ENCODE results near the gene DUSP16.

Gene DUSP16

GRCh38 chr12:12499909-12500604, 62.6 kb downstream of the DUSP16 start:
- in situ Hi-C loops (cut with HindIII; ENCODE audit: low pct_ligation_motif_present, low sequenced_read_pairs): no loop called here
- H3K27ac ChIP-seq: no peak overlapping the region
- H3K36me3 ChIP-seq (replicated peaks): no peaks in the 10 kb centered on the region
- no peak overlapping the region for H3K4me3 ChIP-seq (ENCODE audit: low read depth, low read length)
- no peaks in the 10 kb centered on the region for H3K27me3 ChIP-seq (replicated peaks)
- no peak for DNase-seq
- no peak for TF ChIP-seq CTCF (IDR thresholded peaks at IDR 0.05; ENCODE audit: low read depth, low read length, missing control alignments)

- H3K27me3 ChIP-seq (replicated peaks): no peaks in the 10 kb centered on the region
- no peaks in the 10 kb centered on the region for H3K36me3 ChIP-seq (replicated peaks)
- in situ Hi-C loops (cut with HindIII; ENCODE audit: low pct_ligation_motif_present, low sequenced_read_pairs): no loop called here
- no peak overlapping the region for H3K27ac ChIP-seq
- no peak overlapping the region for H3K4me3 ChIP-seq (ENCODE audit: low read depth, low read length)
- no peak for TF ChIP-seq CTCF (IDR thresholded peaks at IDR 0.05; ENCODE audit: low read depth, low read length, missing control alignments)
- no peak for DNase-seq
Measured at GRCh38 chr12:12498210-12498609, 64.5 kb downstream of the DUSP16 start.

GRCh38 chr12:12495536-12495935, 67.1 kb downstream of the DUSP16 start:
- no peak overlapping the region for H3K27ac ChIP-seq
- H3K4me3 ChIP-seq (ENCODE audit: low read depth, low read length): no peak overlapping the region
- no peak for DNase-seq
- H3K36me3 ChIP-seq (replicated peaks): no peaks in the 10 kb centered on the region
- no peaks in the 10 kb centered on the region for H3K27me3 ChIP-seq (replicated peaks)
- in situ Hi-C loops (cut with HindIII; ENCODE audit: low pct_ligation_motif_present, low sequenced_read_pairs): no loop called here
- TF ChIP-seq CTCF (IDR thresholded peaks at IDR 0.05; ENCODE audit: low read depth, low read length, missing control alignments): no peak

GRCh38 chr12:12492547-12492946, 70.1 kb downstream of the DUSP16 start:
- no peak for TF ChIP-seq CTCF (IDR thresholded peaks at IDR 0.05; ENCODE audit: low read depth, low read length, missing control alignments)
- Histone ChIP-seq H3K27ac (no peak overlapping the region), H3K27me3 (replicated peaks) (no peaks in the 10 kb centered on the region), H3K36me3 (replicated peaks) (no peaks in the 10 kb centered on the region), H3K4me3 (ENCODE audit: low read depth, low read length) (no peak overlapping the region)
- DNase-seq: no peak
- in situ Hi-C loops (cut with HindIII; ENCODE audit: low pct_ligation_motif_present, low sequenced_read_pairs): no loop called here

- in situ Hi-C loops (cut with HindIII; ENCODE audit: low pct_ligation_motif_present, low sequenced_read_pairs): no loop called here
- Histone ChIP-seq H3K4me3 (ENCODE audit: low read depth, low read length) (no peak overlapping the region), H3K27ac (no peak overlapping the region), H3K27me3 (replicated peaks) (no peaks in the 10 kb centered on the region), H3K36me3 (replicated peaks) (no peaks in the 10 kb centered on the region)
- TF ChIP-seq CTCF (IDR thresholded peaks at IDR 0.05; ENCODE audit: low read depth, low read length, missing control alignments): no peak
- DNase-seq: no peak
Measured at GRCh38 chr12:12491606-12492005, 71.1 kb downstream of the DUSP16 start.
